Activated effector memory CD4-positive, alpha-beta T cell treated with Interleukin-2 at 50 U/mL for 16 hours (primary cell): ENCODE results near the gene C20orf96.
"Not testable (repeated sequence)": the region's sequence is repeated elsewhere in the genome, so short reads cannot be mapped to it uniquely, and the experiment has no call there.

Source experiments
- DNase-seq: peaks from one replicate; pipeline ENCODE4 v3.0.0-alpha.2; 2020

Gene C20orf96

GRCh38 chr20:235891-236290 lies 54.7 kb downstream of the C20orf96 start:
- DNase-seq, result no peak

- no peak for DNase-seq
These were observed 63.0 kb downstream of the C20orf96 start for GRCh38 chr20:227439-228105.

- DNase-seq, result no peak
These were observed 63.6 kb downstream of the C20orf96 start, which contains the start of gene DEFB129 for GRCh38 chr20:226958-227357. Gene DEFB129 (plus strand): TSS chr20:227258. CDS start chr20:227289, 31 bp downstream.

GRCh38 chr20:225879-226278 lies 64.7 kb downstream of the C20orf96 start:
- DNase-seq, result not testable (repeated sequence)

- DNase-seq, result no peak
These were observed 69.2 kb downstream of the C20orf96 start for GRCh38 chr20:221258-221830.
